ENCODE measurements around the gene INSRR.
A peak's percentile ranks its signal among the peaks of the same experiment; 100 is the strongest.

The INSRR gene

GRCh38 chr1:156874142-156874541 lies 15.2 kb upstream of the INSRR start:
- no peak for DNase-seq (ENCODE audit: low spot score)

- no peak for DNase-seq (ENCODE audit: low spot score)
Measured at GRCh38 chr1:156873659-156874058, 14.7 kb upstream of the INSRR start.

- DNase-seq (ENCODE audit: low spot score) = no peak
Measured at GRCh38 chr1:156869455-156869854, 10.5 kb upstream of the INSRR start.

- DNase-seq (ENCODE audit: low spot score) = no peak
Measured at GRCh38 chr1:156868341-156868740, 9.4 kb upstream of the INSRR start.

- DNase-seq (ENCODE audit: low spot score) = no peak
Measured at GRCh38 chr1:156866249-156866909, 7.5 kb upstream of the INSRR start.

GRCh38 chr1:156865865-156866248 lies 6.9 kb upstream of the INSRR start:
- no peak for DNase-seq (ENCODE audit: low spot score)

GRCh38 chr1:156865258-156865657 lies 6.3 kb upstream of the INSRR start:
- no peak for DNase-seq (ENCODE audit: low spot score)

- no peak for DNase-seq (ENCODE audit: low spot score)
Measured at GRCh38 chr1:156864796-156865195, 5.9 kb upstream of the INSRR start.

GRCh38 chr1:156863631-156864030 lies 4.7 kb upstream of the INSRR start:
- DNase-seq (ENCODE audit: low spot score) = no peak

GRCh38 chr1:156862997-156863599 lies 4.2 kb upstream of the INSRR start:
- no peak for DNase-seq (ENCODE audit: low spot score)

- no peak for DNase-seq (ENCODE audit: low spot score)
Measured at GRCh38 chr1:156862584-156862983, 3.7 kb upstream of the INSRR start.

- peak; percentile 57 for DNase-seq (ENCODE audit: low spot score)
Measured at GRCh38 chr1:156860628-156861423, 1.9 kb upstream of the INSRR start, which contains the start of gene NTRK1. NTRK1 (plus strand) TSS chr1:156860865; CDS start chr1:156860935, 70 bp downstream.

- peak; percentile 56 for DNase-seq (ENCODE audit: low spot score)
Measured at GRCh38 chr1:156860113-156860627, 1.3 kb upstream of the INSRR start.

- DNase-seq (ENCODE audit: low spot score) = peak; percentile 11
Measured at GRCh38 chr1:156859523-156860112, 701 bp upstream of the INSRR start.

- DNase-seq (ENCODE audit: low spot score) = no peak
Measured at GRCh38 chr1:156858555-156858956, 361 bp downstream of the INSRR start.

GRCh38 chr1:156857532-156857931 lies 1.4 kb downstream of the INSRR start:
- no peak for DNase-seq (ENCODE audit: low spot score)

GRCh38 chr1:156856282-156856785 lies 2.6 kb downstream of the INSRR start:
- DNase-seq (ENCODE audit: low spot score) = no peak

- no peak for DNase-seq (ENCODE audit: low spot score)
Measured at GRCh38 chr1:156854634-156855033, 4.3 kb downstream of the INSRR start.

GRCh38 chr1:156853761-156854160 lies 5.2 kb downstream of the INSRR start:
- no peak for DNase-seq (ENCODE audit: low spot score)

GRCh38 chr1:156852418-156852874 lies 6.5 kb downstream of the INSRR start:
- no peak for DNase-seq (ENCODE audit: low spot score)

GRCh38 chr1:156851779-156852417 lies 7.0 kb downstream of the INSRR start:
- DNase-seq (ENCODE audit: low spot score) = no peak

- no peak for DNase-seq (ENCODE audit: low spot score)
Measured at GRCh38 chr1:156849151-156849496, 9.8 kb downstream of the INSRR start.
